Right renal pelvis (tissue), 4 donors: ENCODE measurements around the gene CYP46A1. TPM values are rescaled to one million over a fixed set of nuclear protein-coding genes. Genes with fewer than 3 reads are reported as not detected.

Experiments
- DNase-seq, 4 donors: peaks; one replicate each; pipeline ENCODE4 v3.0.0-alpha.2; 2013; ENCODE audit warnings: low read depth in 4 of 4, low spot score in 3 of 4, missing footprints in 1 of 4
- polyA plus RNA-seq, 4 donors: library from polyadenylated mRNA; unstranded; fragments of 120-200 nt; gene quantifications; one replicate each; pipeline ENCODE4 v1.2.1, GENCODE V29; 2013; ENCODE audit not compliant: insufficient read length in 4 of 4

Gene CYP46A1
- polyA plus RNA-seq, 4 donors = 1.5 to 2.2 (median 1.7) TPM

DNA sequence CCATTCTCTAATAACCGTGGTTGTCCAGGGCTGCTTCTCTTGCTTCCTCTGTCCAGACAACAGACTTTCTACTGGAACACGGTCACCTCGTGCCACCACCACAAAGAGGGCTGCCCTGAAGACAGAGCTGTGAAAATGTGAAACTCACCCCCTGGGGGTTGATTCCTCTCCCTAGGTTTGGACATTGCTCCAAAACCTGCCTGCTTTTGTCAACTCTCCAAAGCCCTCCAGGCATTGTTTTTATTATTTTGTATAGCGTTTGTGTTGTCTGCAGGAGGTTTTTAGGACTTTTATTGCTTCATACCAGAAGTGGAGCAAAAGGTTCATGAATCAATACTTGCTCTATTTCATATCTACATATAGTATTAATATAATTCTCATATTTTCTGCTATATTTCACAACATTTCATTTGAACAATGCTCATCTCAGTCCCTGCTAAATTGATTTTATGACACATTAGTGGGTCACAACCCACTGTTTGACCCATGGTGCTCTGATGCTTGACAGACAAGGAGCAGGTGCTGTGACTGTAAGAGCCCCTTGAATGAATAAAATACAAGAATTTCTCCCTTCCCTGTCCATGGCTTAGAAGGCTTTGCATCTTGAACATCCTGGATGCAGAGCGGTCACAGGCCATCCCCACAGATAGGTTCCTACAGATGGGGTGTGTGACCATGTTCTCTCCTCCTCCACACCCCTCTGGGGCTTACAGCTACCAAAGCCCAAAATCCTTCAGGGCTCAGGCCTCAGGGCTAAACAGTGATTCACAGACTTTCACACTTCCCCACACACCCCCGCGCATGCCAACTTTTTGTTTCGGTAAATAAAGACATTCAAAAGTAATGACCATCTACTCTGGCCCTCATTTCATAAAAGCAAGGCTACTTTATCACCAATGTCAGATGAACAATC, 88.5 kb downstream of the CYP46A1 start:
- DNase-seq = no peak

- no peak for DNase-seq
Observed at GRCh38 chr14:99773521-99774497, 89.7 kb downstream of the CYP46A1 start.

- DNase-seq = no peak
Observed at GRCh38 chr14:99774556-99775307, 90.6 kb downstream of the CYP46A1 start.

DNA sequence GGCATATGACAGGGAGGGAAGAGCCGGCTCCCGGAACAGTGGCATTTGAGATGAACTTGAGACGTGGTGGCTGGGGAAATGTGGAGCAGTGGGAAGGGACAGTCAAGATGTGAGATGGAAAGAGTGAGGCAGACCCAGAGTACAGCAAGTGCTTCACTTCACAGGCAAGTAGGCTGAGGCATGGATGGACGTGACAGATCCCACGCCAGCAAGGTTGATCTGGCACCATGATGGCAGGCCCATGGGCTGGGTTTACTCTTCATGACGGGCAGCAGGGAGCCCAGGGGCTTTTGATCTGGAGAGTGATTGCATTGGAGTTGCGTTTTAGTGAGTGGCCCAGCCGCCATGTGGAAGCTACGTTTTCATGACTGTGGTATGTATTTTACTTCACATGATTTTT, 91.3 kb downstream of the CYP46A1 start:
- no peak for DNase-seq

Other genes starting within 250 kb of the CYP46A1 start
- gene SETD3, start 203.4 kb upstream of the CYP46A1 start, polyA plus RNA-seq = 10 to 100 TPM; 64.1 to 73.6 (median 67.3) TPM
- gene CCNK, start 202.9 kb upstream of the CYP46A1 start, polyA plus RNA-seq = 10 to 100 TPM; 41.7 to 54.9 (median 48.3) TPM
- 10 to 100 TPM; 29.1 to 38.7 (median 30.8) TPM for gene CCDC85C, start 80.1 kb upstream of the CYP46A1 start, polyA plus RNA-seq
- 1 to 10 TPM; 1.7 to 2.0 (median 1.8) TPM for gene HHIPL1, start 39.2 kb upstream of the CYP46A1 start, polyA plus RNA-seq
- 10 to 100 TPM; 38.0 to 42.1 (median 39.4) TPM for gene EML1, start 109.1 kb downstream of the CYP46A1 start, polyA plus RNA-seq